H1 (cell line): Measurements from ENCODE around the gene RPUSD2. TPM values are rescaled to one million over a fixed set of nuclear protein-coding genes. Genes with fewer than 3 reads are reported as not detected.

ENCODE experiments used
- CBX8 ChIP-seq: fragments of 300-800, 300-1000 bp; sonication (generic); IDR thresholded peaks from 2 replicates; pipeline ENCODE4 v1.7.1; 2016; ENCODE audit warnings: low read depth, low read length, borderline replicate concordance
- HDAC2 ChIP-seq, 2 experiments: fragments of 300-600 bp in 1 of 2; sonication (generic) in 1 of 2; IDR thresholded peaks; 2 replicates each; pipeline ENCODE4 v1.6.1; 2011 to 2012; ENCODE audit warnings: low read depth in 2 of 2, low read length in 2 of 2, mild to moderate bottlenecking in 2 of 2, moderate library complexity in 2 of 2, borderline replicate concordance in 1 of 2, inconsistent platforms in 1 of 2
- JUN ChIP-seq: IDR thresholded peaks from 2 replicates; pipeline ENCODE4 v1.6.1; 2011; ENCODE audit warnings: low read depth, mild to moderate bottlenecking, improper control_type of control experiment, low read length
- NANOG ChIP-seq: IDR thresholded peaks from 2 replicates; pipeline ENCODE4 v1.6.1; 2011; ENCODE audit warnings: low read length, low read depth, mild to moderate bottlenecking, inconsistent platforms; ENCODE audit not compliant: insufficient read depth, poor library complexity, severe bottlenecking
- POU5F1 ChIP-seq: IDR thresholded peaks from 2 replicates; pipeline ENCODE4 v1.6.1; 2011; ENCODE audit warnings: low read depth, mild to moderate bottlenecking, low read length, moderate library complexity
- RAD21 ChIP-seq, 2 experiments: IDR thresholded peaks in 1 of 2; conservative IDR thresholded peaks in 1 of 2; 2 replicates each; pipeline ENCODE4 v1.6.1; 2011; ENCODE audit warnings: low read depth in 2 of 2, low read length in 2 of 2, improper control_type of control experiment in 1 of 2, inconsistent platforms in 1 of 2, mild to moderate bottlenecking in 1 of 2, moderate library complexity in 1 of 2
- RNF2 ChIP-seq: fragments of 200-900, 300-1000 bp; sonication (generic); IDR thresholded peaks from 2 replicates; pipeline ENCODE4 v1.7.1; 2016; ENCODE audit warnings: borderline replicate concordance, low read depth, mild to moderate bottlenecking, antibody characterized with exemption, low read length; ENCODE audit not compliant: poor library complexity, severe bottlenecking; ENCODE audit errors: missing control alignments
- polyA plus RNA-seq, 7 experiments: library from polyadenylated mRNA; depleted of rRNA in 3 of 7; stranded (reverse) in 5 of 7; unstranded in 2 of 7; fragments of >200 nt in 5 of 7; fragments of 200-250 nt in 2 of 7; gene quantifications; 1 replicate in 5 of 7; 2 replicates in 1 of 7; 4 replicates in 1 of 7; pipeline versions ENCODE4 v1.2.1 to v1.2.3, GENCODE V29; 2011 to 2013; ENCODE audit warnings: missing spikeins in 2 of 7, mixed read lengths in 2 of 7
- total RNA-seq: library from RNA; stranded (reverse); fragmentation: NEBNext Ultra II Directional; extraction: Animal tissue kit (Norgen Biotek cat#: 25700); gene quantifications from 2 replicates; pipeline ENCODE4 v1.2.1, GENCODE V29; 2021
- TF ChIP-seq, protein P1 (sequence below): fragments of 300-600 bp; sonication (generic); IDR thresholded peaks from 2 replicates; pipeline ENCODE4 v1.7.1; 2012; ENCODE audit warnings: low read length, moderate library complexity, mild to moderate bottlenecking, inconsistent platforms; ENCODE audit not compliant: insufficient replicate concordance

RPUSD2 gene
- total and polyA plus RNA-seq, 2 of the 8 experiments (the other 6 are each of a cell fraction or from before 2014, with no cell fraction given) = 14.5 to 28.5 TPM

DNA sequence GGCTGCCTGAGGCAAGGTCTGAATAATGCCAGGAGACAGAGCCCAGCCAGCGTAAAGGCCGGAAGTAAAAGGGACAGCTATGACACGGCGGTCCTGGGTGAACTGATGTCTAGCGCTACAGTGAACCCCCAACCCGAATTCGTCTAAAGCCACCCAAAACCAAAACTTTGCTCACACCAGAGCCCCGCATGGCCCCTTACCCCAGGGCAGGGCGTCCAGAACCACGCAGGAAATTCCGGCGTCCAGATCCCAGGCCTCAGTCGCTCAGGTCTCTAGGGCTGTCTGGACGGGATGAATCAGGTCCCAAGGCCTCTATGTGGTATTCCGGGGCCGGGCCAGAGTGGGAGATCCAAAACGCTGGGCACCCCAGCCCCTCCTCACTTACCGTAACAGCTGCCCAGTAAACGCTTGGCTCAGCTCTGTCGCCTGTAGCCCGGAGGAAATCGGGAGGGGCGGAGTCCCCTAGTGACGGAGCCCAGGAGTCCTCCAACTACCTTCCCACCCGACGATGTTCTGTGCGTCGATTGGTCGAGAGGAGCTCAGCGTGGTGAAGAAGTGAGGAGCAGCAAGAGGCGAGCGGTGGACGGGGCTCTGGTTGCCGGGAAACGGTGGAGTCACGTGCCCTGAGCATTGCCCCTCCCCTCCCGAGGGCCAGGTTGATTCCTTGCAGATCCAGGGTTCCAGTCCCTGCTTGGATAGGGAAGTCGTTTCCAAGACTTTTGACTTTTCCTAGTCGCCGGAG, 4.3 kb upstream of the RPUSD2 start, which contains the start of gene CCDC32 (continued):
- TF ChIP-seq, protein P1, sequence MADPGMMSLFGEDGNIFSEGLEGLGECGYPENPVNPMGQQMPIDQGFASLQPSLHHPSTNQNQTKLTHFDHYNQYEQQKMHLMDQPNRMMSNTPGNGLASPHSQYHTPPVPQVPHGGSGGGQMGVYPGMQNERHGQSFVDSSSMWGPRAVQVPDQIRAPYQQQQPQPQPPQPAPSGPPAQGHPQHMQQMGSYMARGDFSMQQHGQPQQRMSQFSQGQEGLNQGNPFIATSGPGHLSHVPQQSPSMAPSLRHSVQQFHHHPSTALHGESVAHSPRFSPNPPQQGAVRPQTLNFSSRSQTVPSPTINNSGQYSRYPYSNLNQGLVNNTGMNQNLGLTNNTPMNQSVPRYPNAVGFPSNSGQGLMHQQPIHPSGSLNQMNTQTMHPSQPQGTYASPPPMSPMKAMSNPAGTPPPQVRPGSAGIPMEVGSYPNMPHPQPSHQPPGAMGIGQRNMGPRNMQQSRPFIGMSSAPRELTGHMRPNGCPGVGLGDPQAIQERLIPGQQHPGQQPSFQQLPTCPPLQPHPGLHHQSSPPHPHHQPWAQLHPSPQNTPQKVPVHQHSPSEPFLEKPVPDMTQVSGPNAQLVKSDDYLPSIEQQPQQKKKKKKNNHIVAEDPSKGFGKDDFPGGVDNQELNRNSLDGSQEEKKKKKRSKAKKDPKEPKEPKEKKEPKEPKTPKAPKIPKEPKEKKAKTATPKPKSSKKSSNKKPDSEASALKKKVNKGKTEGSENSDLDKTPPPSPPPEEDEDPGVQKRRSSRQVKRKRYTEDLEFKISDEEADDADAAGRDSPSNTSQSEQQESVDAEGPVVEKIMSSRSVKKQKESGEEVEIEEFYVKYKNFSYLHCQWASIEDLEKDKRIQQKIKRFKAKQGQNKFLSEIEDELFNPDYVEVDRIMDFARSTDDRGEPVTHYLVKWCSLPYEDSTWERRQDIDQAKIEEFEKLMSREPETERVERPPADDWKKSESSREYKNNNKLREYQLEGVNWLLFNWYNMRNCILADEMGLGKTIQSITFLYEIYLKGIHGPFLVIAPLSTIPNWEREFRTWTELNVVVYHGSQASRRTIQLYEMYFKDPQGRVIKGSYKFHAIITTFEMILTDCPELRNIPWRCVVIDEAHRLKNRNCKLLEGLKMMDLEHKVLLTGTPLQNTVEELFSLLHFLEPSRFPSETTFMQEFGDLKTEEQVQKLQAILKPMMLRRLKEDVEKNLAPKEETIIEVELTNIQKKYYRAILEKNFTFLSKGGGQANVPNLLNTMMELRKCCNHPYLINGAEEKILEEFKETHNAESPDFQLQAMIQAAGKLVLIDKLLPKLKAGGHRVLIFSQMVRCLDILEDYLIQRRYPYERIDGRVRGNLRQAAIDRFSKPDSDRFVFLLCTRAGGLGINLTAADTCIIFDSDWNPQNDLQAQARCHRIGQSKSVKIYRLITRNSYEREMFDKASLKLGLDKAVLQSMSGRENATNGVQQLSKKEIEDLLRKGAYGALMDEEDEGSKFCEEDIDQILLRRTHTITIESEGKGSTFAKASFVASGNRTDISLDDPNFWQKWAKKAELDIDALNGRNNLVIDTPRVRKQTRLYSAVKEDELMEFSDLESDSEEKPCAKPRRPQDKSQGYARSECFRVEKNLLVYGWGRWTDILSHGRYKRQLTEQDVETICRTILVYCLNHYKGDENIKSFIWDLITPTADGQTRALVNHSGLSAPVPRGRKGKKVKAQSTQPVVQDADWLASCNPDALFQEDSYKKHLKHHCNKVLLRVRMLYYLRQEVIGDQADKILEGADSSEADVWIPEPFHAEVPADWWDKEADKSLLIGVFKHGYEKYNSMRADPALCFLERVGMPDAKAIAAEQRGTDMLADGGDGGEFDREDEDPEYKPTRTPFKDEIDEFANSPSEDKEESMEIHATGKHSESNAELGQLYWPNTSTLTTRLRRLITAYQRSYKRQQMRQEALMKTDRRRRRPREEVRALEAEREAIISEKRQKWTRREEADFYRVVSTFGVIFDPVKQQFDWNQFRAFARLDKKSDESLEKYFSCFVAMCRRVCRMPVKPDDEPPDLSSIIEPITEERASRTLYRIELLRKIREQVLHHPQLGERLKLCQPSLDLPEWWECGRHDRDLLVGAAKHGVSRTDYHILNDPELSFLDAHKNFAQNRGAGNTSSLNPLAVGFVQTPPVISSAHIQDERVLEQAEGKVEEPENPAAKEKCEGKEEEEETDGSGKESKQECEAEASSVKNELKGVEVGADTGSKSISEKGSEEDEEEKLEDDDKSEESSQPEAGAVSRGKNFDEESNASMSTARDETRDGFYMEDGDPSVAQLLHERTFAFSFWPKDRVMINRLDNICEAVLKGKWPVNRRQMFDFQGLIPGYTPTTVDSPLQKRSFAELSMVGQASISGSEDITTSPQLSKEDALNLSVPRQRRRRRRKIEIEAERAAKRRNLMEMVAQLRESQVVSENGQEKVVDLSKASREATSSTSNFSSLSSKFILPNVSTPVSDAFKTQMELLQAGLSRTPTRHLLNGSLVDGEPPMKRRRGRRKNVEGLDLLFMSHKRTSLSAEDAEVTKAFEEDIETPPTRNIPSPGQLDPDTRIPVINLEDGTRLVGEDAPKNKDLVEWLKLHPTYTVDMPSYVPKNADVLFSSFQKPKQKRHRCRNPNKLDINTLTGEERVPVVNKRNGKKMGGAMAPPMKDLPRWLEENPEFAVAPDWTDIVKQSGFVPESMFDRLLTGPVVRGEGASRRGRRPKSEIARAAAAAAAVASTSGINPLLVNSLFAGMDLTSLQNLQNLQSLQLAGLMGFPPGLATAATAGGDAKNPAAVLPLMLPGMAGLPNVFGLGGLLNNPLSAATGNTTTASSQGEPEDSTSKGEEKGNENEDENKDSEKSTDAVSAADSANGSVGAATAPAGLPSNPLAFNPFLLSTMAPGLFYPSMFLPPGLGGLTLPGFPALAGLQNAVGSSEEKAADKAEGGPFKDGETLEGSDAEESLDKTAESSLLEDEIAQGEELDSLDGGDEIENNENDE = no peak
- no peak for TF ChIP-seq RAD21 (IDR thresholded peaks at IDR 0.05 in 1 of 2, conservative IDR thresholded peaks at IDR 0.05 in 1 of 2; ENCODE audit: low read depth in 2 of 2, low read length in 2 of 2)
- TF ChIP-seq NANOG = no peak
- TF ChIP-seq HDAC2 (IDR thresholded peaks at IDR 0.05; ENCODE audit: borderline replicate concordance in 1 of 2, low read depth in 2 of 2, low read length in 2 of 2) = no peak
- no peak for TF ChIP-seq CBX8
- TF ChIP-seq JUN = no peak
- TF ChIP-seq POU5F1 = no peak
- TF ChIP-seq RNF2 = no peak
